ENCODE measurements around the gene SHROOM3.

The SHROOM3 gene

DNA sequence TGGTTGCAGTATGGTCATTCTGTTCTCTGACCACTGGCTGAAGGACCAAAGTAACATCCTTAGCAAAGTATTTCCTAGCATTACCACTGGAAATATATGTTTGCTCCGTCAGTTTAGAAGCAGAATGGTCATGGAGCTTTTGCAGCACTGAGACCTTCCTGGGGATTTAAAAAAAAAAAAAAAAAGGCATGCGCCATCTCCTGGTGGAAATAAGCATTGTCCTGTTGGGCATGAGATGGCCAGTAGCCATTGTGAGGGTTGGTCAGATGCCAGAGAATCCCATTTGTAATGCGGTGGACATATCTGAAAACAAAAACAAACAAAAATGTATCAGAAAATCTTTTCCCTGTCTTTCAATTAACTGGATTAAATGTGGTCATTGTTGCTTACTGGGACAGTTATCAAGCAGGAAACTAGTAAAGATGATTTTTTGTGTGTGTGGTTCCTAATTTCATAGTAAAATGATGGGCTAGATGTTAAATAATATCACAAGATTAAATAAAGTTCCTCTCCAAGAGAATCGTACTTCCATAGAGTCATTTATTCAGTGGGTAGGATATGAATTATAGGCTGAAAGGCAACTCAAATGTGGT, 323.4 kb downstream of the SHROOM3 start:
- peak; percentile 80 for DNase-seq

DNA sequence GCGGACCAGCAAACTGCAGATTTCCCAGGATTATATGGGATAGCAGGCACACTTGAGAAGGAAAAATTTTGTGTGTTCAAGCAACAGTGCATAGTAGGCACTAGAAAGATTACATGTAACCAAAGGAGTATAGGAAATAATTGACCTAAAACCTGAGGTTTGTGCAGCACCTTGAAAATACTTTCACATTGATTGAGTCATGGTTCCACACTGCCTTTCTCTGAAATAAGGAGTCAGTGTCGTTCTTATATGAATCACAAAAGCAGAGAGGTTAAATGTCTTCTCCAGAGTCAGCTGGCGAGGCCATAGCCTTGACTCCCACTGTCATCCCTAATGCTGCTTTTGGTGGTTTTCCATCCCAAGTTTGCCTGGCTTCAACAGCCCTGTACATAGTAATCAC, 324.0 kb downstream of the SHROOM3 start:
- DNase-seq: no peak

- DNase-seq: no peak
These were observed 325.2 kb downstream of the SHROOM3 start for GRCh38 chr4:76760193-76760592.

DNA sequence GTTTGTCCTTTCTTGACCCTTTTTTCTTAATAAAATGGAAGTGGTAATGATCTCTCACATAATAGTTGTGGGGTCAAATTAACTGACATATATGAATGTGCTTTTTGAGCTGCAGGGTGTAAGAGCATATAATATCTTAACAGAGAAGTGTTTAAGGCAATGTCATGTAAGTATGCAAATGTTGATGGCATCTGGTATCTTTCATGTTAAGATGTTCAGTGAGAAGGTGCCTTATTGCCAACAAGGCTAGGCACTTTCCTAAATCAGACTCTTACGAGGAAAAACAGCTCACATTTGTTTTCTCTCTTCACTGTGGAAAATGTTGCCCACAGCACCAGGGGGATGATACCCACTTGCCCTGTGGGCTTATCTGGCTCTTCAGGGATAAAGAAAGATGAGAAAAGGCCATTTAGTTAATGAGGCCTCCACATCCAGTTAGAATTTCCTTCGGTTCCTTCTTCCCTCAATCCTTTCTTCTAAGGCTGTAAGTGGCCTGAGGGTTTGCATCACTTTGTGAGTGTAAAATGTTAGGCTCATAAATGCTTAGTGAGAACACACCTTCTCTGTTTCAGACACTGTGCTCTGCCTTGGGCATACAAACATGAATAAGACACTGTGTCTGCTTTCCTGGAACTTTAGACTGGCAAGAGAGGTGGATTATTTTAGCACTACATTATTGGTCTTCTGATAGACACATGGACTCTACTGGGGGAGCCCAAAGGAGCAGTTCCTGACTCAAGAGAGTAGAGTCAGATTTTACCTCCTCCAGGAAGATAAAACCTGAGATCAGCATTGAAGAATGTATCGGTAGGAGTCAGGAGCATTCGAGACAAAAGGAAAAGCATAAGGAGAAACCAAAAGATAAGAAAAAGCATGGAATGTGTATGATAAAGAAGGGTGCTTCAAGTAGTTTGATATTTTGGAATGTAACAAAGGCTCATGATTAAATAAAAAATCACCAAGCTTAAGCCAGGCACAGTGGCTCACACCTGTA, 327.4 kb downstream of the SHROOM3 start:
- DNase-seq: no peak

DNA sequence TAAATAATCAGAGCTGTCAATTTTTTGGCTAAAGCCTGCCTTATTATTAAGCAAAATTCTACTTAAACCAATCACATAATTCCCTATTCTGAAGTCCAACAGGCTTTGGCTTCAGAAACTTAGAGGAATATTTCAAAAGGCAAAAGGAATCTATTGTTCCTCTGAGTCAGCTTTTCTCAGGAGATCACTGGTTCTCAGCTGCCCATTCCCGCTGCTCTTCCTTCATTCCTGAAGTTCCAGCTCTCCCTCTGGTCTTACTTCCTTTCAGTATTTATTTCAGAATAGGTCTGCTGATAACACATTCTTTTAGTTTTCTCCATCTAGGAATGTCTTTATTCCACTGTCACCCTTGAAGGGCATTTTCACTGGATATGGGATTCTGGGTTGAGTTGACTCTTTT, 329.2 kb downstream of the SHROOM3 start:
- peak; percentile 69 for DNase-seq

DNA sequence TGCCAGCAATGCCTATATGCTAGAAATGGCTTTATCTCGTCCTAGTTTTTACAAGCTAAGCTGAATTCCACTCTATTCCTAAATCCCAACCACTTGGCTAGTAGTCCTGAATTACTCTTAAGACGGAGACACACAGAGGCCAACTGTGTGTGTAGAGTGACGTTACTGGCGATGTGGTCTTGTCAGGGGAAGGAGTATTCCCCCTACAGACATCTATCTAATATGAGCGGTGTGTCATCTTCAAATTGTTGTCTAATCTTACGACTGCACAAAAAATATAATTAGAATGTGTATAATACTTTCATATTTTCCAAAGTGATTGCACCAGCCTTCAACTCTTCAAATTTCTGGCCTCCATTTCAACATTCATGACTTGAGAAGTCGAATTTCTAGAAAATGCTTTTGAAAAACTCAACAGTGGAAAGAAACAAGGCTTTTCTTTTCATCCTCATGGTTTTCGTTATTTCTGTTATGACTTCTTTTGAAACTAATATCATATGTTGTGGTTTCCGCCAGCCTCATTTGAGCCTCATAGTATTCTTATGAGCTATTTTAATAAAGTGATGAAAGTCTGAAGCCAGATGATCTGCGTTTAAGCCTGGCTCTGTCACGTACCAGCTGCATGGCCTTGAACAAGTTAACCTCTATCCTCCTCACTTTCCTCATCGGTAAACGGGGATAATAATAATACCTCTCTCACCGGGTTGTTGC, 330.6 kb downstream of the SHROOM3 start:
- DNase-seq: no peak

GRCh38 chr4:76767983-76768382, 333.0 kb downstream of the SHROOM3 start:
- DNase-seq: no peak

DNA sequence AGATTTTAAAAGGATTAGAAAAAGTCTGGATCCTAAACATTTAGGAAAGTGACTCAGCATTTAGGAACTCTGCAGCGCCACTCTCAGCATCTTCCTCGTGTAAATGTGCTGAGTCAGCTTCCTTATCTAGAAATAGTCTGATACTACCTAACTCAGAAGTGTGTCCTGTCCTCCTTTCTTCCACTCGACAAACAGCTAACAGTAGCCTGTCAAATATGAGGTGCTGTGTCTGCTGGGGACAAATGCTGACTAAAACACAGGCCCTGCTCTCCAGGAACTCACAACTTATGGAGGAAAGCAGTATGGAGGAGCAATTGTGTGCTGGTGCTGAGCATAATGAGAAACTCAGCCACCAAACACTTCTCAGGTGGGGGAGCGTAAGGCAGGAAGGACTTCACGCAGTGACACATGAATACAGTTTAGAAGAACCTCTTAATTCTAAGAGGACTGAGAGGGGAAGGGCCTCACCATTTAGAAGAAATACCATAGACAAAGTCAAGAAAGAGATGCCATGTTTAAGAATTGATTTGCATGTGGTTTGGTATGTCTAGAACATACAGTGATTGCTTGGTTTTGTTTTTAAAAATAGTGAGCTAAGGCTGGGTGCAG, 337.6 kb downstream of the SHROOM3 start:
- DNase-seq: peak; percentile 32

DNA sequence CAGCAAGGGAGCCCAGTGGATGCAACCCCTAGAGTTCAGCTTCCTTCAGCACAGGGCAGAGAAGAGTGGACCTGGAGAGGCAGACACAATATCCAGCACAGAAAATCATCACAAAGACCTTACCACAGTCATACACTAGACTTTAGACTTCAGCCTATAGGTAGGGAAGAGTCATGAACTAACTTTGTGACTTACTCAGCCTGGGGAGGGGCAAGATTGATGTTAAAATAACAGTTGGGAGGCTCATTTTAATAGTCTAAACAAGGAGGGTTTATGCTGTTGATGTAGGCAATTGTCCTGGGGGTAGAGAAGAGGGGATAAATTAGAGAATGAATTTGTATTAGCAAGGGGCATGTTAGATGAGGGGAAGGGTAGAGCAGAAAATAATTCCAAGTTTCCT, 338.7 kb downstream of the SHROOM3 start:
- DNase-seq: no peak

DNA sequence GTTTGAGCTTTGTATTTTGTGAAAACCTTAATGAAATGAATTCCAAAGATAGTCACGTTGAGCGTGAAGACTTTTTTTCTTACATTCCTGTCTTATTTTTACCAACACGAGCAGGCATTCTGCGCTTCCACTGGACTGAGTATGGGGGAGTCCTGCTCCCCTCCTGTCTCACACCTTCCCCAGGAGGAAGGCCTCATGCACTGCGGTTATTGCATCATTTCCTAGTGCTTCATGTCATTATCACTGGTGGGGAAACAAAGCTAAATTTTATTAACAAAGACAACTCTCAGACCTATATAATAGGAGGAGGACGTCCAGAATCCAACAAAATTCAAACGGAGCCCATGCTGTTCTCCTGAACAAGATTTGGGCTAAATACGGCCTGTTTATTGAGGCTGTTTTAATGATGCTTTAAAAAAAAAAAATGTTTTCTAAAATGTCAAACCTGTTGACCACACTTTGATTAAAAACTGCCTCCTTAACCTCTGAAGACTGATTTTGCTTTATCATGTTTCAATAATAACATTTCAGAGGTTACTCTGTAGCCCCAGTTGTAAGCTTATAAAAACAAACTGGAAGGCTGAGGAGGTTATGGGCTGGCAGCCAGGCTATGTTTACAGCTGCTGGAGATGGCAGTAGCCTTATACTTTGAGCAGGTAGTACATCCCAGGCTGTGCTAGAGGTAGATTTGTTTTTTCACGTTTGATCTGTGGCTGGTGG, 344.9 kb downstream of the SHROOM3 start:
- DNase-seq: no peak

DNA sequence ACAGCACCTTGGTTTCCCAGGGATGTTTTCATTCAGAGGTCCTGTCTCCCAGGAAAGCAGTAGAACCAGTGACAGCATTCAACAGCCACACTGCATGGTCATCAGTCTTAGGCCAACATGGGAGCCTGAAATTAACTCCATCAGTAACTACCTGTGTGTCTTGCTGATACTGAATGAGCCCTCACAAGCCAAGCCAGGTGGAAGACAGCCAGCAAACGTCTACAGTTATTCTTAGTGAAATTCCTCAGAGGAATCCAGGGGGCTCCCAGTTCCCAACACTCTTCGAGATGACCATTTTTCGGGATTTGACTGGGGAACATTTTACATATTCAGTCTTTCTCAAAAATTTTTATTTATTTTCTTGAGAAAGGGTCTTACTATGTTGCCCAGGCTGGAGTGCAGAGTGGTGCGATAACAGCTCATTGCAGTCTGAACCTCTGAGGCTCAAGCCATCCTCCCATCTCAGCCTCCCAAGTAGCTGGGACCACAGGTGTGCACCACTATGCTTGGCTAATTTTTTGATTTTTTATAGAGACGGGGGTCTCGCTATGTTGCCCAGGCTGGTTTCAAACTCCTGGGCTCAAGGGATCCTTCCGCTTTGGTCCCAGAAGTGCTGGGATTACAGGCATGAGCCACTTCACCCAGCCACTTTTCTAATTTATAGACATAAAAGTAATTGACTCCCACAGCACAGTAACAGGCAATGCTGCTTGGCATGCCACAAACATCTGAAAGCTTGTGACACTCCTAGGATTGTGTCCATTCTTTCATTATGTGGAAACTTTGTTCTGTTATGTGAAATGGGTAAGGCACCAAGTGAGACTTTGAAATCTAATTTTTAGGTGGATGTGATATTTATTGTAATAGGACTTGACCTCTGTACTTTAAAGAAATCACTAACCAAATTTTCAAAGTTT, 346.0 kb downstream of the SHROOM3 start:
- no peak for DNase-seq

DNA sequence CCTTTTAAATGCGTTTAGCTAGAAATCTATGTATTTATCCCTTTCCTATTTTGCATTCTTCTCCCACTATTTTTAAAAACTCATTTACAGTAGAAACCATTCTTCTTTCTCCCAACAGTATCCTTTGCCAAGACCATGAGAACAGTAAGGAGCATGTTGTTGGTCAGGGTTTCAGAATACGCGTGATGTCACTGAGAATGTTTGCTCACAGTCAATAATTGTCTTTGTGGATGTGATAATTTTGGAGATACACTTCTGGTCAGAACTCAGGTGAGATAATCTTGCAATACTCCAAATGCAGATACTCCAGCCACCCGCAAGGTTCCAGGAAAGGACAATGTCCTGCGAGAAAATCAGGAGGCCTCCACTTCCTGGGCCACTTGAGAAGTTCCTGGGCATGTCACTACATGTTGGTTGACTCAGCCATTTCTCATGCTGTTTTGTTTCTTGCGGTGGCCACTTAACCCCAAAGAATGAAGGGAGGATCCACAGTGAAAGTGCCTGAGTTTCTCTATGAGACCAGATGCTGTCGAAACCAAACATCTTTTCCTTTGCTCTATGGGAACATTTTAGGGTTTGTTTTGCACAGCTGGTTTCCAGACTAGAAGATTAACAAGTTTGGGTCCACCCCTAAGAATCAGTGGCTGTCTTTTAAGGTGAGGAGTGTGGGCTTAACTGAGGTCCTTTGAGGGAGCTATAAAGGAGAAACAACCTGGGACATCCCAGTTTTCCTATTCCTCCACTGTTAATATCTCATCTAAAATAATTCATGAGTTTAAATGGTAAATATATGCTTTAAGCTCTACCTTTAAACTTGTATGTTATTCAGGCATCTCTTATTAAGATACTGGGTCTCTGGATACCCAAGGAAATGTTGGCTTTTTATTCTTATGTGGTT, 346.9 kb downstream of the SHROOM3 start:
- DNase-seq: peak; percentile 74

- DNase-seq: peak; percentile 27
These were observed 347.8 kb downstream of the SHROOM3 start for GRCh38 chr4:76782837-76783236.

DNA sequence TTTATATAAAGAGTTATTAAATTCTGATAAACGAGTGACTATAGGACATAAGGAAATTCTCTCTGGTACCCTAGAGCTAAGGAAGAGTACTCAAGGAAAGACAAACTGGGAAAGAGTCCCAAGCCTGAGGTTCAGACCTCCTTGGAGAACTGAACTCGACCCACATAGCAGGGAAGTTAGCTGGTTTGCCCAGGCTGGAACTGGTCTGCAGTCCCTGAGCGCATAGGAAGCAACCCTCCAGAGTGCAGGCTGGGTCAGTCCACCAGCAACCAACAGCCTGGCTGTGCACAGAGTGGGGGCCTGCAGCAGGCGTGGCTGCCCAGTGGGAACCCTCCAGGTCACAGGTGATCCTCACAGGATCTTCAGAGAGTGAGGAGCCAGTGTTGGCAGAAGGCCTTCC, 348.8 kb downstream of the SHROOM3 start:
- DNase-seq: no peak

- DNase-seq: no peak
These were observed 349.2 kb downstream of the SHROOM3 start for GRCh38 chr4:76784237-76784636.

GRCh38 chr4:76787898-76788297, 352.9 kb downstream of the SHROOM3 start:
- DNase-seq: no peak

DNA sequence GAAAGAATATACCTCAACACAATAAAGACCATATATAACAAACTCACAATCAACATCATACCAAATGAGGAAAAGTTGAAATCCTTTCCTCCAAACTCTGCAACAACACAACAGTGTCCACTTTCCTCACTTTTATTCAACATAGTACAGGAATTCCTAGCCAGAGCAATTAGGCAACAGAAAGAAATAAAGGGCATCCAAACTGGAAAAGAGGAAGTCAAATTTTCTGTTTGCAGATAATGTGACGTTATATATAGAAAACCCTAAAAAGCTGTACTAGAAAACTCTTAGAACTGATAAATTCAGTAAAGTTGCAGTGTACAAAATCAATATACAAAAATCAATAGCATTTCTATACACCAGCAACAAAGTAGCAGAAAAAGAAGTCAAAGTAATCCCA, 355.3 kb downstream of the SHROOM3 start:
- no peak for DNase-seq

- DNase-seq: no peak
These were observed 356.4 kb downstream of the SHROOM3 start for GRCh38 chr4:76791479-76791878.

DNA sequence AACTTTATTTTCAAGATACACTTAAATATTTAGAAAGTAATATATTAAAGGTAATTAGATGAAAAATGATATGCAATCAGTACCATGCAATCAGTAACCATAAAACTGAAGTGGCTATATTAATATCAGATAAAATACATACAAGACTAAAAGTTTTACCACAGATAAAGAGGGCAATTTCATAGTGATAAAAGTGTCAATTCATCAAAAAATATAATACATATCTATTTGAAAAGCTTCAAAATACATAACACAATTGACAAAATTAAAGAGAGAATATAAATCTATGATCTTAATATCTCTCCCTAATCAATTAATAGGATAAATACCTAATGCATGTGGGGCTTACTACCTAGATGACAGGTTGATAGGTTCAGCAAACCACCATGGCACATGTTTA, 357.4 kb downstream of the SHROOM3 start:
- DNase-seq: no peak

DNA sequence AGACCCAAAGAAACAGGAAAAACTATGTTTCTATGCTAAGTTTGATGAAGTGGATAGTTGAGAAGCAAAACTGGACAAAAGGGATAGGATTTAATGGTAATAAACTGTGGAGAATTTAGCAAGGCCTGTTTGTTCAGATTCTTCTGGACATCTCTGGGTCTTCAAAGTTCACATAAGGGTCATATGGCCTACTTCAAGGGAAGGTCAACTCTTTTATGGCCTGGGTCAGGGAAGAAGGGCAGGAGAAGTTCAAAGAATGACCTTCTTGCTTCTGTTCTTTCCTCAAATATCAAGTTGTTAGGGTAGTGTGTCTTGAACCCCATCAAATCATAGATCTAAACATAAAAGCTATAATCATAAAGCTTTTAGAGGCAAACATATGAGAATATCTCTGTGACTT, 360.2 kb downstream of the SHROOM3 start:
- no peak for DNase-seq
